ENCODE results near the gene COPS3. TPM values are rescaled to one million over a fixed set of nuclear protein-coding genes. Genes with fewer than 3 reads are reported as not detected.

COPS3 gene
- total RNA-seq, 1 experiment from 2014 or later: 157 TPM

DNA sequence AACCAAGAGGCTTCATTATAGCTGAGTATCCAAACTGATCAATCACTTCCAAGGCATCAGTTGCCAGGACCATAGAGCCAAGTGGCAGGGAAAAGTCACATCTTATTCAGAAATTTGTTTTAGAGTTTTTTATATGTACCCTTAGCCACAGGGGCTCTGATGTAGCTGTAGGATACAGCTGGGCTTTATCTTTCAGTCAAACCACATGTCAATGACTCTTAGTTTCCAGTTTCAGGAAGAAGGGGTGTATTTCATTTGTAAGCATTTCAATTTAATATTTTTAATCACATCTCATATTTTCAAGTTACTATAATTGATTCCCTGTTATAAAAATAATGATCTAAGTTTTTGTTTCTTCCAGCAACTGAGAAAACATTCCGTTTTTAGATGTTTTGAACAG lies 41.2 kb downstream of the COPS3 start:
- Histone ChIP-seq H3K4me3 (ENCODE audit: low read depth, low read length, poor library complexity, severe bottlenecking) (no peak overlapping the region), H3K36me3 (ENCODE audit: insufficient read depth, low read length, poor library complexity, severe bottlenecking) (no peaks in the 10 kb centered on the region), H3K9me3 (ENCODE audit: low read depth, low read length, poor library complexity, severe bottlenecking) (no peaks in the 10 kb centered on the region), H3K27ac (ENCODE audit: low read depth, low read length, poor library complexity, severe bottlenecking) (no peak overlapping the region), H3K4me1 (ENCODE audit: insufficient read depth, low read length, poor library complexity, severe bottlenecking) (peaks cover 9% of the 10 kb centered on the region), H3K27me3 (replicated peaks; ENCODE audit: insufficient read depth, low read depth, low read length, poor library complexity) (no peaks in the 10 kb centered on the region)
- BruUV-seq (replicated peaks): no TSS peak
- TF ChIP-seq CTCF (conservative IDR thresholded peaks at IDR 0.05; ENCODE audit: low read depth, low read length) (no peak), EZH2 (IDR thresholded peaks at IDR 0.05; ENCODE audit: borderline replicate concordance, low read depth, low read length, poor library complexity, severe bottlenecking) (no peak)
- CTCF ChIA-PET: interaction anchor here (0.5 kb wide), 1 partner anchor 240 kb away, joined by 3 read pairs; no protein-coding TSS in a partner anchor
- POLR2A ChIA-PET (ENCODE audit: low non-redundant PET): no interaction called here
- intact Hi-C loops (cut with micrococcal nuclease; ENCODE audit: unreplicated experiment): no loop called here
- no peak for DNase-seq (ENCODE audit: low spot score)

DNA sequence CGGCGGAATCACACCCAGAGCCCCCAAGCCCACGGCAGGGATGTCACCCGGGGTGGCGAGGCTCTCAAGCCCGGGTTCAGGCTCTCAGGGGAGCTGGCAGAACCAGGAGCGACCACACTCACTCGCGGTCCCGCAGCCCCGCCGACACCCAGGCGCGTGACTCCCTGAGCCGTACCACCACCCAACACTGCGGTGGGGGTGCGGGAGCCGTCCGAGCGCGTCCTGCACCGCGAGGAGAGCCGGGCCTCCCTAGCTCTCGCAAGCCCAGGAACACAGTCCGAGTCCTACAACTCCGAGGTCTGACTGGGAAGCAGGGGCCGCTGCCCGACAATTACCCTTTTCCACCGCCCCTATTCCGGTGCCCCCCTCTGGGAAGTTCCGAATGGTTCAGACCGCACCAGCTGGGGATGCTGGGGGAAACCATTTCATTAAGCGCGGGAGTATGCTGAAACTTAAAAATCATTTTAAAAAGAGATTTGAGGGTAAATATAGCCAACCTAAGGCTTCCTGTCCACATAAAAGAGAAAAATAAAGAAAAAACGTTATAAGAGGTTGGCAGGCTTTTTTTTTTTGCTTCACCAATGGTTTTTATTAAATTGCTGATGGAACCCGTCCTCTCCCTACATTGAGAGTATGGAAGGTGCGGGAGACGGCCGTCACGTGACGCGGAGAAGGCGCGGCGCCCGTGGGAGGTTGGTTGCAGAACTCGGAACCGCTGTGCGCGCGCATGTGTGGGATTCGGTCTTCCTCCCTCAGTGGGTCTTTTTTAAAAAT lies 43.8 kb downstream of the COPS3 start, which contains the start of gene FLCN:
Gene FLCN (minus strand): TSS at position 143 of the 774 bp plus-strand sequence. CDS start 9,031 bp downstream, outside the sequence.
- TF ChIP-seq CTCF (conservative IDR thresholded peaks at IDR 0.05; ENCODE audit: low read depth, low read length): no peak
- no peak for TF ChIP-seq EZH2 (IDR thresholded peaks at IDR 0.05; ENCODE audit: borderline replicate concordance, low read depth, low read length, poor library complexity, severe bottlenecking)
- intact Hi-C loops (cut with micrococcal nuclease; ENCODE audit: unreplicated experiment): loop anchor here (1.0 kb wide), 1 partner anchor 31 kb away; the partner anchor contains the start of gene PLD6
- BruUV-seq (replicated peaks): no TSS peak
- POLR2A ChIA-PET (ENCODE audit: low non-redundant PET): no interaction called here
- H3K27me3 ChIP-seq (replicated peaks; ENCODE audit: insufficient read depth, low read depth, low read length, poor library complexity): no peaks in the 10 kb centered on the region
- peaks cover 2% of the 10 kb centered on the region for H3K36me3 ChIP-seq (ENCODE audit: insufficient read depth, low read length, poor library complexity, severe bottlenecking)
- CTCF ChIA-PET: no interaction called here
- DNase-seq (ENCODE audit: low spot score): peak; percentile 91
- H3K9me3 ChIP-seq (ENCODE audit: low read depth, low read length, poor library complexity, severe bottlenecking): no peaks in the 10 kb centered on the region
- H3K27ac ChIP-seq (ENCODE audit: low read depth, low read length, poor library complexity, severe bottlenecking): peak within 1 kb of the TSS; percentile 100
- H3K4me3 ChIP-seq (ENCODE audit: low read depth, low read length, poor library complexity, severe bottlenecking): peak within 1 kb of the TSS; percentile 91
- H3K4me1 ChIP-seq (ENCODE audit: insufficient read depth, low read length, poor library complexity, severe bottlenecking): peaks cover 9% of the 10 kb centered on the region

GRCh38 chr17:17236295-17237025 lies 44.6 kb downstream of the COPS3 start:
- TSS peak; percentile 74 for BruUV-seq (replicated peaks)
- peak; percentile 32 for DNase-seq (ENCODE audit: low spot score)

More at GRCh38 chr17:17236295-17237025, 44.6 kb downstream of the COPS3 start:
- H3K27ac ChIP-seq (ENCODE audit: low read depth, low read length, poor library complexity, severe bottlenecking): peak overlapping the region; percentile 100
- peaks cover 9% of the 10 kb centered on the region for H3K36me3 ChIP-seq (ENCODE audit: insufficient read depth, low read length, poor library complexity, severe bottlenecking)
- peaks cover 9% of the 10 kb centered on the region for H3K4me1 ChIP-seq (ENCODE audit: insufficient read depth, low read length, poor library complexity, severe bottlenecking)
- CTCF ChIA-PET: interaction anchor here (0.7 kb wide), 1 partner anchor 94 kb away, joined by 3 read pairs; no protein-coding TSS in a partner anchor
- no peak for TF ChIP-seq CTCF (conservative IDR thresholded peaks at IDR 0.05; ENCODE audit: low read depth, low read length)
- no peak for TF ChIP-seq EZH2 (IDR thresholded peaks at IDR 0.05; ENCODE audit: borderline replicate concordance, low read depth, low read length, poor library complexity, severe bottlenecking)
- H3K4me3 ChIP-seq (ENCODE audit: low read depth, low read length, poor library complexity, severe bottlenecking): peak overlapping the region; percentile 91
- POLR2A ChIA-PET (ENCODE audit: low non-redundant PET): no interaction called here
- no peaks in the 10 kb centered on the region for H3K27me3 ChIP-seq (replicated peaks; ENCODE audit: insufficient read depth, low read depth, low read length, poor library complexity)
- no peaks in the 10 kb centered on the region for H3K9me3 ChIP-seq (ENCODE audit: low read depth, low read length, poor library complexity, severe bottlenecking)
- intact Hi-C loops (cut with micrococcal nuclease; ENCODE audit: unreplicated experiment): loop anchor here (1.0 kb wide), 1 partner anchor 30 kb away; the partner anchor contains the start of gene PLD6
